Frontal cortex (tissue), 4 donors: ENCODE measurements around the gene HTR6. TPM values are rescaled to one million over a fixed set of nuclear protein-coding genes. Genes with fewer than 3 reads are reported as not detected.

Experiments used
- DNase-seq, 2 donors: peaks; one replicate each; pipeline ENCODE4 v3.0.0; 2012; ENCODE audit warnings: low spot score in 2 of 2
- FAIRE-seq: peaks from 2 replicates; lab custom pipeline; 2012; peaks lifted over from hg19 to GRCh38; lab: Jason Lieb, UNC
- total RNA-seq: library from RNA; depleted of rRNA; stranded (reverse); fragments of >200 nt; gene quantifications from one replicate; pipeline ENCODE4 v1.2.3, GENCODE V29; 2014
- donor health status: control.
- donor health status: control.
- donor health status: control.

HTR6 gene
- total RNA-seq, 1 donor from 2014 or later = 0.41 TPM

GRCh38 chr1:19654886-19655717 lies 9.6 kb upstream of the HTR6 start:
- FAIRE-seq = no peak
- no peak for DNase-seq

- DNase-seq (no peak), FAIRE-seq (no peak)
Measured at GRCh38 chr1:19655718-19656080, 9.0 kb upstream of the HTR6 start.

- FAIRE-seq (no peak), DNase-seq (no peak)
Measured at GRCh38 chr1:19656134-19656779, 8.4 kb upstream of the HTR6 start.

GRCh38 chr1:19656780-19657466 lies 7.8 kb upstream of the HTR6 start:
- FAIRE-seq (no peak), DNase-seq (no peak)

- no peak for FAIRE-seq
- DNase-seq = no peak
Measured at GRCh38 chr1:19657511-19657910, 7.2 kb upstream of the HTR6 start.

GRCh38 chr1:19658186-19658585 lies 6.5 kb upstream of the HTR6 start:
- DNase-seq (no peak), FAIRE-seq (no peak)

- no peak for FAIRE-seq
- DNase-seq = no peak
Measured at GRCh38 chr1:19661721-19662228, 2.9 kb upstream of the HTR6 start.

- no peak for FAIRE-seq
- DNase-seq = no peak
Measured at GRCh38 chr1:19662313-19662712, 2.4 kb upstream of the HTR6 start.

GRCh38 chr1:19665186-19665495 lies 466 bp downstream of the HTR6 start:
- FAIRE-seq (no peak), DNase-seq (no peak)

GRCh38 chr1:19665496-19666465 lies 1.1 kb downstream of the HTR6 start:
- FAIRE-seq (no peak), DNase-seq (no peak)

GRCh38 chr1:19668888-19669287 lies 4.2 kb downstream of the HTR6 start:
- DNase-seq (no peak), FAIRE-seq (no peak)

GRCh38 chr1:19670787-19671186 lies 6.1 kb downstream of the HTR6 start:
- DNase-seq (no peak), FAIRE-seq (no peak)

- FAIRE-seq (no peak), DNase-seq (no peak)
Measured at GRCh38 chr1:19672237-19672636, 7.6 kb downstream of the HTR6 start.

- no peak for FAIRE-seq
- no peak for DNase-seq
Measured at GRCh38 chr1:19675797-19676196, 11.1 kb downstream of the HTR6 start.

- DNase-seq = peak in 1 of 2 donors; percentile 48
Measured at GRCh38 chr1:19676438-19676922, 11.8 kb downstream of the HTR6 start.

GRCh38 chr1:19678493-19678892 lies 13.8 kb downstream of the HTR6 start:
- DNase-seq = no peak
- FAIRE-seq = no peak

More at GRCh38 chr1:19676438-19676922, 11.8 kb downstream of the HTR6 start:
- no peak for FAIRE-seq

GRCh38 chr1:19678931-19679453 lies 14.3 kb downstream of the HTR6 start:
- DNase-seq (no peak), FAIRE-seq (no peak)

GRCh38 chr1:19679691-19680090 lies 15.0 kb downstream of the HTR6 start:
- DNase-seq (no peak), FAIRE-seq (no peak)

- FAIRE-seq = no peak
- no peak for DNase-seq
Measured at GRCh38 chr1:19680644-19681043, 16.0 kb downstream of the HTR6 start.
